HG03159 (cell line): ENCODE measurements around the gene STX7.

Experiments used
- ATAC-seq: cut with Tn5 transposase; IDR thresholded peaks from one replicate; pipeline ENCODE4 v1.9.1; 2021; ENCODE audit warnings: mild to moderate bottlenecking, moderate library complexity; ENCODE audit not compliant: unreplicated experiment

The STX7 gene

DNA sequence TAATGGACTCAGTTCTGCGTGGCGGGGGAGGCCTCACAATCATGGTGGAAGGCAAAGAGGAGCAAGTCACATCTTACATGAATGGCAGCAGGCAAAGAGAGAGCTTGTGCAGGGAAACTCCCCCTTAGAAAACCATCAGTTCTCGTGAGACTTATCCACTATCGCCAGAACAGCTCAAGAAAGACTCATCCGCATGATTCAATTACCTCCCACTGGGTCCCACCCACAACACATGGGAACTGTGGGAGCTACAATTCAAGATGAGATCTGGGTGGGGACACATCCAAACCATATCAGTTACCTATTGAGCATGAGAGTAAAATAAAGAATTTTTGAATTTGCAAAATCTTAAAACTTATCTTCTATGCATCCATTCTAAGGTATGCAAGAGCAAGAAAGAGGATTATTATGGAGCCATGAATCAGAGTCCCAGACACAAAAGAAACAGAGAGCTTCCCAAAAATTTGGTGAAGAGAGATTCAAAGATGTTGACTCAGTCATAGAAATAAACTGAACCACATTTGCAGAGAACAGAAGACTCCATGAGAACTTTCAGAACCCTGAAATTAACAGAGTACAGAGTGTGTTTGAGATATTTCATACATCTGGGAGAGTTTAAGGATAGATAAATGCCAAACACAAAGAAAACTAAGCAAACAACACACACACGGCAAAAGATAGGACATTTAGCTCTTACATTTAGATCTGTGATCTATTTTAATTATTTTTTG lies 94.5 kb downstream of the STX7 start:
- no peak for ATAC-seq

DNA sequence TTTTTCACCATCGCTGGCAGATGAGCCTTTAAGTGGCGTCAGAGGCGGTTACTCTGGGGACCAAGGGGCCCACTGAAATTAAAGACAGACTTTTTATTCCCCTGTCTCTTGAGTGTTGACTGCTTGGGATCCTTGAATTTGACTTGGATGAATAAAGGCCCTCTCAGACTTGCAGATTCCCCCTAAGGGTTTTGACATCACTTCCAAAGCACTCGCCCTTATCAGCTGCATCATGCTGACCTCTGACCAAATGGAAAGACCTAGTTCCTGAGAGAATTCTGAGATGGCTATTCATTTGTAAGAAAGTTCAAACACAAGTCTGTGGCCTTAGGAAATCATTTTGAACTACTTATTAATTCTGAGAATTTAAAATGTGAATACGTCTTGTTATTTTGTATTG lies 98.2 kb downstream of the STX7 start:
- no peak for ATAC-seq

DNA sequence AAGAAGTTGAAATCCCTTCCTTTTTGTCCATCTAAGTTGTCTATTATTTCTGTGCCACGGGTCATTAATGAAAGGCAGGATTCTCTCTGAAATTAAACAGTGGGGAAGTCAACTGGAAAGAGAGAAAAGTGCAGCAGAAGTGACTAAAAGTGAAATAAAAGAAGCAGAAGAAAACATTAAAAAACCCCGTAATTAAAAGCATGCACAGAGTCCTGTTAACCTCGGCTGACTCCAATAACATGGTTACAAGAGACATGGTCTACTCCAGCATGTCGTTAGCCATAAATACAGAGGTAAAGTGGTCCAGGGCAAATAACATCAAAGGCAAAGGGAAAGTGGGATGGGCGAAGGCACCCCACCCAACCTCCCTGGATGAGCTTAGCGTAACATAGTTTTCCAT lies 98.6 kb downstream of the STX7 start:
- ATAC-seq, result no peak

DNA sequence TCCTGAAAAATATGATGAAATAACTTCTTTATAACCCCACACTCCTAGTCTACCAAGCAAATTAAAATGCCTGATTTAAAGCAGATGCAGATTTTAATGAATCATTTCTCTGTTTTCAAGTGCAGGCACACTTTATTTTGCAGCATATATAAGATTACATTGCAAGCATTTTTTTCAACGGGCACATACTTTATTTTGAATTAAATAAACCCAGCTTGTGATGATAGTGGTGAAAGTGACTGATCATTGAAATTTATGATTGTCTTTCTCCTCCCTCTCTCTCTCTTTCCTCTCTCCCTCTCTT lies 99.5 kb downstream of the STX7 start:
- no peak for ATAC-seq

GRCh38 chr6:132412656-132413498 lies 100.0 kb downstream of the STX7 start:
- ATAC-seq, result no peak

- no peak for ATAC-seq
Measured at GRCh38 chr6:132411296-132411695, 101.6 kb downstream of the STX7 start.

DNA sequence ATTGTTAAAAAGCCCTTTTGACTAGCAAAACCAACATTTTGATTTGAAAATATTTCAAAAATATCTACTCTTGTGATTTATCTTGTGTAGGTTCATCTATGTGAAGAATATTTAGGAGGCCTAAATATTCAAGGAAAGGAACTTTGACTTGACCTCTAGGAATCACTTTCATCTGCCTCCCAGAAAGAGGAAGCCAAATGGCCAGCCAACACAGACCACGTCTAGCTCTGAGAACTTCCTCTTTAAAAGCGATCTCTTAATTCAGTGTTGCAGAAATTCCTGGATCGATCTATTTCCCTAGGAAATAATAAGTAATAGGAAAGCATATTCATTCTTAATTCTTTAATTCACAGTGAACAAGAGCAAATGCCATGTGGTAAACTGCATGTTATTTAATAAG lies 102.1 kb downstream of the STX7 start:
- ATAC-seq, result no peak

DNA sequence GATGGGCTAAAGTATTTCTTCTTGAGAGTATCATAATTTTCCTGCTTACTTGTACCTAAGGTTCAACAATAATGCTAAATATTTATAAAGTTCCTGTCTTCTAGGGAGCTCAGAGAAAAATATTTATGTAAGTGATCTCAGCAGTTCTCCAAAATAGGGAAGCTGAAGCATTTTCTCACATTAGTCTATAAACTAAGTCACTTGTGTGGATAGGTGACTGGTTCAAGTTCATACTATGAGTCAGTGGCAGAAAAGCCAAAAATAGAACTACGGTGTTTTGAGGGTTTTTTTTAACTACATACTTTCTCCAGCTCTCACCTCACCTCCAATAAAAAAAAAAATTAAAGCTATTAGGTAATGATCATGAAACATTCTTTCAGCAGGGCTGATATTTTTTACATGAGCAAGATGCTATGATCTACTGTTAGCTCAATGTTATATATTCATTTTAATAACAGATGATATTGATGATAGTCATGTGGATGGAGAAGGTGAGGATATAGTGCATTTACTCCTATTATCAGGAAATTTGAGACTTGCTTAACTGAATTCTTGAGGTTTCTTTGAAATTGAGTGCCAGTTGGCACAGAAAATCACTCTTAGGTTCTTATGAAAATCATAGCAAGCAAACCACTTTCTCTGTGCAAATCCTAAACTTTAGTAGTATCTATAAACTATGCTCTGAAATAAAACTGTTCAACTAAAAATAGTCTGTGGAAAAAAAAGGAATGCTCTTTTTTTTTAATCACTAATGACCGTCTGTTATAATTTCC lies 107.6 kb downstream of the STX7 start:
- ATAC-seq, result peak; percentile 61

DNA sequence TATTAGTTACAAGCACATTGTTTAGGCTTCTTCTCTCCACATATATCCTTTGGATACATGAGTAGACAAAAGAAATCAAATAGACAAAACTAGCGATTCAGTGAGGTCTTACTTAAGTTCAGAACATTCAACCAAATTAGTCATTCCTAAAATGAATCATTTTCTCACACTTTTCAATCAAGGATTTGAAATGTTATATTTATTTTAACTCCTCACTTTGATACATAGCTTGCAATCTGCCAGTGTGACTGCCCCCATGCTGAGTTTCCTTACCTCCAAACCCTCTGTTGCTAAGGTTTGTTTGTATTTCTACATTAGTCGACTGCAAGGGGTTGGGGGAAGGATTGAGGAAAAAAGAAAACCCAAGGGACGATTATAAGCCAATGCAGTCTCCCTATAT lies 108.2 kb downstream of the STX7 start:
- no peak for ATAC-seq

DNA sequence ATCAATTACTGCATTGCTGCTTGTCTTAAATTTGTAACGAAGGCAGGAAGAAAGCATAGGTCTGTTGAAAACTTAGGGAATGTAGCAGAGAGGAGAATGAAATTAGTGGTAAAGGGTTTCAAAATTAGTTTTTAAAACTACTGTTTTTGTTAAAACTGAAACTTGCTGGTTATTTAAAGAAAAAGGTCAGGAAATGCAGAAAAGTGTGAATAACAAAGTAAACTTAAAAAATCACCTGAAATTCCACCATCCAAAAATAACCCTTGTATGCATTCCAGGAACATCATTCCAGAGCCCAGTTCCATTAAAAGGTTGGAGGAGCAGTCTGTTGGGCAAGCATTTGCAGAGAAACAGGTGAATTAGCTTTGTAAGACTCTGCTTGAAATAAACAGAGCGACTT lies 108.6 kb downstream of the STX7 start:
- ATAC-seq, result no peak

DNA sequence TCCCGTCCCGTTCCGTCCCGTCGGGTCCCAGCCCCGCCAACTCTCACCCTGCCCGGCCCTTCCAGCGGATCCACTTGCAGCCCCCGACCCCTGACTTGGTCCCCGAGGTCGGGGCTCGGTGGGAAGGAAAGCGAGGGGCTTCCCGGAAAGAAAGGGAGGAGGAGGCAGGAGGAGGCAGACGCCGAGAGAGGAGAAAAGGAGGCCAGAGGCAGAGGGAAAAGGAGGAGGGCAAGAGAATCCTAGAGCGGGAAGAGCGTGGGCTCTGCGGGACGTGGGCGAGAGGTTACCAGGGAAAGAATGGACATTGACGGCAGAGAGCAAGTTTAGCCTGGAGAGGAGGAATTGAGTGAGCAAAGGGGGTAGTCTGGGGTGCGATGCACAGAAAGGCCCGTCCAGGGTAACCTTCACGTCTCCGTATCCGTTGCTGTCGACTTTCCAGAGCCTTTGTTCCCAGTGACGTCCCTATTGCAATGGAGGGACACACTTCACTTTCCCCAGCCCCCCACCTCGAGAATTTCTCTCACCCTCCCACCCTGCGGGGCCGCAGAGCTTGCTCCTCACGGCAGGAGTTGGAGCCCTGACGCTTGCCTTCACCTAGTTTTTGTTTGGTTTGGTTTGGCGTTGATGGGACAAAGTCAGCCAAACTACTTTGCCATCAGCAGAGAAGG lies 111.2 kb downstream of the STX7 start:
- ATAC-seq, result no peak

GRCh38 chr6:132400883-132401617 lies 111.9 kb downstream of the STX7 start, which contains the start of gene MOXD1:
MOXD1 (minus strand) TSS chr6:132401475; CDS start chr6:132401426, 49 bp downstream.
- ATAC-seq, result peak; percentile 50

GRCh38 chr6:132400555-132400882 lies 112.4 kb downstream of the STX7 start:
- no peak for ATAC-seq

GRCh38 chr6:132399376-132400074 lies 113.4 kb downstream of the STX7 start:
- ATAC-seq, result no peak
